Measurements from ENCODE around the gene ABCC4.
"Not testable (repeated sequence)": the region's sequence is repeated elsewhere in the genome, so short reads cannot be mapped to it uniquely, and the experiment has no call there.

Gene ABCC4

DNA sequence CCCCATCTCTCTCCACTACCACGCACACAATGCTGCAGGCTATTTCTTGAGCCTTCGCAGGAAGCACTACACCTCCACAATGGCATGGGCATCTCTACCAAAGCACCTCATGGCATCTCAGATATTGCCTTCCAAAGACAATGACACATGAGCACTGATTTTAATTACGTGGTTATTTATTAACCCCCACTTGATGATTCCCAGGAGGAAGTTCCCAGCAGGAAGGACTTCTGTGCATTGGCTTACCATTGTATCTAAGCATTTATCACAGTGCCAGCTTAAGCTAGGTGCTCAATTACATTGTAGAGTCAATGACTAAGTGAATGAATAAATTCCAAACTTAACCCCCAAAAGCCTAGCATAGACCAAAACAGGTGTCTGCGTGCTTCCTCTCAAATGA is 101.4 kb downstream of the ABCC4 start:
- TF ChIP-seq FOXM1 (IDR thresholded peaks at IDR 0.05; ENCODE audit: borderline replicate concordance) = no peak
- TF ChIP-seq ZNF384 (IDR thresholded peaks at IDR 0.05) = no peak
- DNase-seq (ENCODE audit: extremely low spot score) = no peak
- POLR2A ChIA-PET = interaction anchor here (0.5 kb wide), 1 partner anchor 42 kb away, joined by 3 read pairs; no protein-coding TSS in a partner anchor
- CTCF ChIA-PET = no interaction called here

DNA sequence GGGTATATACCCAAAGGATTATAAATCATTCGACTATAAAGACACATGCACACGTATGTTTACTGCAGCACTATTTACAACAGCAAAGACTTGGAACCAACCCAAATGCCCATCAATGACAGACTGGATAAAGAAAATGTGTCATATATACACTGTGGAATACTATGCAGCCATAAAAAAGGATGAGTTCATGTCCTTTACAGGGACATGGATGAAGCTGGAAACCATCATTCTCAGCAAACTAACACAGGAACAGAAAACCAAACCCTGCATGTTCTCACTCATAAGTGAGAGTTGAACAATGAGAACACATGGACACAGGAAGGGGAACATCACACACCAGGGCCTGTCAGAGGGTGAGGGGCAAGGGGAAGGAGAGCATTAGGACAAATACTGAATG is 102.6 kb downstream of the ABCC4 start:
- POLR2A ChIA-PET, CTCF ChIA-PET: not testable (repeated sequence)

DNA sequence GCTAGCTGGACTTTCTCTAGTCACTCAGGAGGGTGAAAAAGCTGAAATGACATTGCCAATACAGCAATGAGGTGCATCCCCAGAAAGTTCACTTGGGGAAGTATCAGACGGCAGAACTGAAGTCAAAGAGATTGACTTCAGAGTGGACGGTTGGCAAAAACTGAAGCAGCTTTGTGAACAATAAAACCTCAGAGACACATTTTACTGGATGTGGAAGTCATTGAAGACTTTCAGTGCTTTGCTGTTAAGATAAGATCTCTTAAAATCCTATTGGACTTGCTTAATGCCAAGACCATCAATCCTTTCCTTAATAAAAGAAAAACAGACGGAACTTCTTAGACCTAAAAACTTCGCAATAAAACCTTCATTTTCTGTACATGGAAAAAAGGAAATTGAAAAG is 103.7 kb downstream of the ABCC4 start:
- ChIA-PET CTCF (interaction anchor here (0.6 kb wide), 1 partner anchor 101 kb away, joined by 3 read pairs; no protein-coding TSS in a partner anchor), POLR2A (no interaction called here)
- no peak for DNase-seq (ENCODE audit: extremely low spot score)
- TF ChIP-seq TARDBP (IDR thresholded peaks at IDR 0.05) (no peak), LEF1 (IDR thresholded peaks at IDR 0.05; ENCODE audit: borderline replicate concordance) (no peak), ZNF384 (IDR thresholded peaks at IDR 0.05) (no peak), FOXK2 (IDR thresholded peaks at IDR 0.05) (no peak), CTBP1 (IDR thresholded peaks at IDR 0.05; ENCODE audit: borderline replicate concordance) (no peak), SP1 (IDR thresholded peaks at IDR 0.05) (no peak), L3MBTL2 (conservative IDR thresholded peaks at IDR 0.05) (no peak), SUZ12 (IDR thresholded peaks at IDR 0.05) (no peak), BHLHE40 (IDR thresholded peaks at IDR 0.05; ENCODE audit: borderline replicate concordance) (no peak), FOXM1 (IDR thresholded peaks at IDR 0.05; ENCODE audit: borderline replicate concordance) (no peak), ELF4 (IDR thresholded peaks at IDR 0.05) (no peak), ARNT (IDR thresholded peaks at IDR 0.05) (no peak), HDGF (IDR thresholded peaks at IDR 0.05; ENCODE audit: borderline replicate concordance) (no peak), FOXA1 (IDR thresholded peaks at IDR 0.05) (no peak), NFRKB (IDR thresholded peaks at IDR 0.05) (no peak)
- TF ChIP-seq, protein P1, sequence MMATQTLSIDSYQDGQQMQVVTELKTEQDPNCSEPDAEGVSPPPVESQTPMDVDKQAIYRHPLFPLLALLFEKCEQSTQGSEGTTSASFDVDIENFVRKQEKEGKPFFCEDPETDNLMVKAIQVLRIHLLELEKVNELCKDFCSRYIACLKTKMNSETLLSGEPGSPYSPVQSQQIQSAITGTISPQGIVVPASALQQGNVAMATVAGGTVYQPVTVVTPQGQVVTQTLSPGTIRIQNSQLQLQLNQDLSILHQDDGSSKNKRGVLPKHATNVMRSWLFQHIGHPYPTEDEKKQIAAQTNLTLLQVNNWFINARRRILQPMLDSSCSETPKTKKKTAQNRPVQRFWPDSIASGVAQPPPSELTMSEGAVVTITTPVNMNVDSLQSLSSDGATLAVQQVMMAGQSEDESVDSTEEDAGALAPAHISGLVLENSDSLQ (IDR thresholded peaks at IDR 0.05) = no peak

More for the DNA sequence above, 102.6 kb downstream of the ABCC4 start:
- not testable (repeated sequence) for DNase-seq (ENCODE audit: extremely low spot score)

DNA sequence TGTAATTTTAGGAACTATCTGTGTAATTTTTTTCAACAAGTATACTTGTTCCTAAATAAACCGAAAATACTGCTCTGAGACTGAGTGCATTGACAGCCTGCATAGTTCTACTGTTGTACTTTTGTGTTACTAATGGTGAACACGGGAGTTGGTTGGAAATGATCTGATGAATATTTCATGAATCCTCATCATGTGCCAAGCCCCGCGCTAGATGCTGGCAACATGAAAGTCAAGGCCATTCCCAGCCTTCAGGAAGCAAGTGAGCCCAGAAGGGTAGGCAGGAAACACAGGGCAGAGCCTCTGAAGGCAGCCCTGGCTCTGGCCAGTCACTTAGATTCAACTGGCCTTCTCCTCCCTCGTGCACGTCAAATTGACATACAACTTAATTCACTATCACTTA is 106.1 kb downstream of the ABCC4 start:
- no peak for TF ChIP-seq TARDBP (IDR thresholded peaks at IDR 0.05)
- TF ChIP-seq, protein P1 (IDR thresholded peaks at IDR 0.05) = no peak
- no peak for TF ChIP-seq FOXK2 (IDR thresholded peaks at IDR 0.05)
- no peak for TF ChIP-seq FOXA1 (IDR thresholded peaks at IDR 0.05)
- no peak for TF ChIP-seq SP1 (IDR thresholded peaks at IDR 0.05)
- no peak for TF ChIP-seq CTBP1 (IDR thresholded peaks at IDR 0.05; ENCODE audit: borderline replicate concordance)
- TF ChIP-seq NFRKB (IDR thresholded peaks at IDR 0.05) = no peak
- no peak for TF ChIP-seq BHLHE40 (IDR thresholded peaks at IDR 0.05; ENCODE audit: borderline replicate concordance)
- TF ChIP-seq FOXM1 (IDR thresholded peaks at IDR 0.05; ENCODE audit: borderline replicate concordance) = no peak
- no peak for TF ChIP-seq ARNT (IDR thresholded peaks at IDR 0.05)
- TF ChIP-seq HDGF (IDR thresholded peaks at IDR 0.05; ENCODE audit: borderline replicate concordance) = no peak
- no peak for TF ChIP-seq LEF1 (IDR thresholded peaks at IDR 0.05; ENCODE audit: borderline replicate concordance)
- POLR2A ChIA-PET = no interaction called here
- no peak for DNase-seq (ENCODE audit: extremely low spot score)
- CTCF ChIA-PET = no interaction called here

DNA sequence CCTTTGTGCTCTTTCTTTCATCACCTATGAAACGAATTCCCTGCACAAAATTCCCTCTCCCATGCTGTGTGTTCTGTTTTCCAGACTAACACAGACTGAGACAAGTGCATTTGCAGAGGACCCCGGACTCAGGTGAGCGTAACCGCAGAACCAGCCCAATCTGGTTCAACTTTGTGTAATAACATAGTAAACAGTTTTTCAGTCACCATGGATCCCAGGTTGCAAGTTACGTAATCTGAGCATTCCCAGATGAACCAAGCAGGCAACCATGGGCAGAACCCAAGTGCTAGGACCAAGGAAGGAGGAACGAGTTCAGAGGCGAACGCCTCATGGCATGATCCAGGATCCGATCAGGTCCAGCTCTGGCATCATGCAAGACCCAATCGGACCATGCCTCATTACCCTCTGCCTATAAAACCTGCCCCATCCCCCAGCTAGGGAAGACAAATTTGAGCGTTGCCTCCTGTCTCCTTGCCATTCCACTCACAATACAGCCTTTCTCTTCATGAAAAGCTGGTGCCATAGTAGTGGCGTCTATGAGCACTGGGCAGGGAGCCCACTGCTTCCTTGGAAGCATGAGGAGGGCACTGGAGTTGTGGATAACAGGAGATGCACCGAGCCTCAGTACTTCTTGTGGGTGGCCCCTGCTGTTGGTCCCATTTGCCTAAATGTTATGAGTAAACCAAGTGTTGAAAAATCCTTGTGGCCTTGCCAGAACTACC is 107.6 kb downstream of the ABCC4 start:
- no peak for DNase-seq (ENCODE audit: extremely low spot score)
- TF ChIP-seq, protein P1 (IDR thresholded peaks at IDR 0.05) = no peak
- TF ChIP-seq SUZ12 (IDR thresholded peaks at IDR 0.05) (no peak), ELF4 (IDR thresholded peaks at IDR 0.05) (no peak), FOXK2 (IDR thresholded peaks at IDR 0.05) (no peak), ARNT (IDR thresholded peaks at IDR 0.05) (no peak), FOXA1 (IDR thresholded peaks at IDR 0.05) (no peak), HDGF (IDR thresholded peaks at IDR 0.05; ENCODE audit: borderline replicate concordance) (no peak), NFRKB (IDR thresholded peaks at IDR 0.05) (no peak), BHLHE40 (IDR thresholded peaks at IDR 0.05; ENCODE audit: borderline replicate concordance) (no peak)
- POLR2A ChIA-PET = no interaction called here
- CTCF ChIA-PET = interaction anchor here (3.8 kb wide), 1 partner anchor 211 kb away, joined by 29 read pairs; no protein-coding TSS in a partner anchor

DNA sequence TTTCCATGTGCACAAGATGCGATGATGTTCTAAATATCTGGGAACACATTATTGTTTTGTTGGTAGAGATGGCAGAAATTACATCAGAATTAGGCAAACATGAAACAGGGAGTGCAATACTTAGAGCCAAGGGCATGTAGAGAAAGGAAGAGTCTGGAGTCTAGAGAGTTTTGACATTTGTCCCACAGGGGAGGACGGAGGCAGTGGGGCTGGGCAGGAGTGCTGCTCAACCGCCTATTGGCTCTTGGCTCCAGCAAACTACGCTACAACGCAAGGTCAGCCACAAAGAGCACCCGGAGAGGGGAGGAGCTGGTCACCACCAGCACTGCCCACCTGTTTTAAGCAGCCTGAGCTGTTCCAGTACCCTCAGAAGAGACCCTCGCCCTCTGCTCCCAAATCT is 108.3 kb downstream of the ABCC4 start:
- no peak for DNase-seq (ENCODE audit: extremely low spot score)
- TF ChIP-seq CTBP1 (IDR thresholded peaks at IDR 0.05; ENCODE audit: borderline replicate concordance) (no peak), L3MBTL2 (conservative IDR thresholded peaks at IDR 0.05) (no peak), ELF4 (IDR thresholded peaks at IDR 0.05) (no peak), FOXM1 (IDR thresholded peaks at IDR 0.05; ENCODE audit: borderline replicate concordance) (no peak), HDGF (IDR thresholded peaks at IDR 0.05; ENCODE audit: borderline replicate concordance) (no peak), FOXK2 (IDR thresholded peaks at IDR 0.05) (no peak), SP1 (IDR thresholded peaks at IDR 0.05) (no peak), NFRKB (IDR thresholded peaks at IDR 0.05) (no peak), BHLHE40 (IDR thresholded peaks at IDR 0.05; ENCODE audit: borderline replicate concordance) (no peak), ARNT (IDR thresholded peaks at IDR 0.05) (no peak), SUZ12 (IDR thresholded peaks at IDR 0.05) (no peak), LEF1 (IDR thresholded peaks at IDR 0.05; ENCODE audit: borderline replicate concordance) (no peak), FOXA1 (IDR thresholded peaks at IDR 0.05) (no peak), ZNF384 (IDR thresholded peaks at IDR 0.05) (no peak), TARDBP (IDR thresholded peaks at IDR 0.05) (no peak)
- TF ChIP-seq, protein P1 (IDR thresholded peaks at IDR 0.05) = no peak
- CTCF ChIA-PET = interaction anchor here (1.7 to 3.8 kb wide), 2 partner anchors 188 to 212 kb away, joined by 20 to 29 read pairs; no protein-coding TSS in a partner anchor
- POLR2A ChIA-PET = interaction anchor here (1.0 to 1.2 kb wide), 2 partner anchors 109 to 484 kb away, joined by 3 read pairs; partner anchors contain the start of genes ABCC4 and DNAJC3

DNA sequence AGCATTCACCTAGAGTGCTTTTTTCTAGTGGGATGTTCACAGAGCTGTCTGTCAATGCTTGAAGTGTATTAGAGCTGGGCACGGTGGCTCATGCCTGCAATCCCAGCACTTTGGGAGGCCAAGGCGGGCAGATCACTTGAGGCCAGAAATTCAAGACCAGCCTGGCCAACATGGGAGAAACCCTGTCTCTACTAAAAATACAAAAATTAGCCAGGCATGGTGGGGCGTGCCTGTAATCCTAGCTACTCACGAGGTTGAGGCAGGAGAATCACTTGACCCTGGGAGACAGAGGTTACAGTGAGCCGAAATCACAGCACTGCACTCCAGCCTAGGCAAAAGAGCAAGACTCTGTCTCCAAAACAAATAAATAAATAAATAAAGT is 108.7 kb downstream of the ABCC4 start:
- DNase-seq (ENCODE audit: extremely low spot score) = not testable (repeated sequence)
- CTCF ChIA-PET = interaction anchor here (1.3 to 3.8 kb wide), 3 partner anchors 188 to 212 kb away, joined by 3 to 29 read pairs (median 20); no protein-coding TSS in a partner anchor
- POLR2A ChIA-PET = interaction anchor here (1.0 to 1.2 kb wide), 2 partner anchors 109 to 484 kb away, joined by 3 read pairs; partner anchors contain the start of genes ABCC4 and DNAJC3

All from HEK293T (cell line).